Thyroid gland (tissue), 4 donors: ENCODE results near the gene ITPR2.

Source experiments
- POLR2A ChIP-seq, 2 donors: fragments of 450-650 bp; IDR thresholded peaks; one replicate each; pipeline ENCODE4 v1.6.1; 2017; ENCODE audit warnings: antibody characterized with exemption in 2 of 2, mild to moderate bottlenecking in 2 of 2, moderate library complexity in 1 of 2
- TF ChIP-seq, protein P1 (sequence below), 6 experiments: fragments of 200-600 bp in 3 of 6; fragments of 450-650 bp in 3 of 6; sonication (generic) in 3 of 6; IDR thresholded peaks; one replicate each; pipeline ENCODE4 v1.5.1; 2016 to 2019; ENCODE audit warnings: antibody characterized with exemption in 6 of 6, mild to moderate bottlenecking in 2 of 6, inconsistent platforms in 1 of 6, moderate library complexity in 1 of 6

DNA sequence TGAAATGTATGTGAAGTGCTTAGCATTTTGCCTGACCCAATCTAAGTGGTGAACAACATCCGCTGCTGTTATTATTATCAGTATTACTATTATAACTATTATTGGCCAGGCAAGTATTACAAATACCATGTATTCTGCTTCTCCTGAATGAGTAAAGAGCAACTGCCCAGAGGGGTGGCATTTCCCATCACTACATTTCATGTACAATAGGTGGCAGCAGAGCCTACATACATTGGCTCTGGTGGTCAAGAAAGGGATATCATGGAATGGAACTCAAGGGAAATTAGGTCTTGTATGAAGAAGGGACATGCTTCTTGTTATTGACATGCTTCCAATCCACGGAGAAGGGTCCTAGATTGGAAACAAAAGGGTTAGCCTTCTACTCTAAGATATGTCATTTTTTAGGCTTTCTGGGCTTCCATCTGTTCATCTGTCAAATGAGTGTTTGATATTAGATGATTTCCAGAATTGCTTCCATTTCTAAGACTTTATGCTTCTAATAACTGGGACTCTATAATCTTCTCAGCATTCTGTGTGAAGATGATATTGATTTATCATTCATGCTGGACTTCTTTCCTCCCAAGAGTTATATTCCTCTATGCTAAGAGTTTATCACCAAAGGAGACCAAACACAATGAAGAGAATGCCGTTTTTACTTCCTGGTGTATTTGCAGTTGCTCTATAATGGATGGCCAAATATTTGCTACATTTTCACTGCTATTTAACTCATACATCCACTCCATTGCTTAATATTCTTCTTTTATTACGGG, 398.5 kb downstream of the ITPR2 start:
- TF ChIP-seq POLR2A (IDR thresholded peaks at IDR 0.05), result no peak
- TF ChIP-seq, protein P1, sequence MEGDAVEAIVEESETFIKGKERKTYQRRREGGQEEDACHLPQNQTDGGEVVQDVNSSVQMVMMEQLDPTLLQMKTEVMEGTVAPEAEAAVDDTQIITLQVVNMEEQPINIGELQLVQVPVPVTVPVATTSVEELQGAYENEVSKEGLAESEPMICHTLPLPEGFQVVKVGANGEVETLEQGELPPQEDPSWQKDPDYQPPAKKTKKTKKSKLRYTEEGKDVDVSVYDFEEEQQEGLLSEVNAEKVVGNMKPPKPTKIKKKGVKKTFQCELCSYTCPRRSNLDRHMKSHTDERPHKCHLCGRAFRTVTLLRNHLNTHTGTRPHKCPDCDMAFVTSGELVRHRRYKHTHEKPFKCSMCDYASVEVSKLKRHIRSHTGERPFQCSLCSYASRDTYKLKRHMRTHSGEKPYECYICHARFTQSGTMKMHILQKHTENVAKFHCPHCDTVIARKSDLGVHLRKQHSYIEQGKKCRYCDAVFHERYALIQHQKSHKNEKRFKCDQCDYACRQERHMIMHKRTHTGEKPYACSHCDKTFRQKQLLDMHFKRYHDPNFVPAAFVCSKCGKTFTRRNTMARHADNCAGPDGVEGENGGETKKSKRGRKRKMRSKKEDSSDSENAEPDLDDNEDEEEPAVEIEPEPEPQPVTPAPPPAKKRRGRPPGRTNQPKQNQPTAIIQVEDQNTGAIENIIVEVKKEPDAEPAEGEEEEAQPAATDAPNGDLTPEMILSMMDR (IDR thresholded peaks at IDR 0.05), result peak; percentile 11 to 100 (median 86)
